OCI-LY3 (cell line): Measurements from ENCODE around the gene MRPL20.

Experiments used
- H2AFZ ChIP-seq: fragments of 200-600, 300-600 bp; shearing (Covaris generic); 2 replicates; pipeline ENCODE4 v1.6.0; 2014; ENCODE audit warnings: antibody characterized with exemption, low read depth, low read length
- H3K27ac ChIP-seq: fragments of 200-600, 300-600 bp; sonication (generic); 2 replicates; pipeline ENCODE4 v1.5.1; 2014; ENCODE audit warnings: mild to moderate bottlenecking, low read length, moderate library complexity, mixed read lengths
- H3K27me3 ChIP-seq: fragments of 200-600, 300-600 bp; sonication (generic); 2 replicates; pipeline ENCODE4 v1.6.1; 2014; ENCODE audit warnings: low read depth, low read length, mixed read lengths
- H3K36me3 ChIP-seq: fragments of 200-600, 300-600 bp; sonication (generic); replicated peaks from 2 replicates; pipeline ENCODE3; 2014; ENCODE audit warnings: low read depth, low read length, mixed read lengths
- H3K4me1 ChIP-seq: fragments of 300-600, 200-600 bp; sonication (generic); 2 replicates; pipeline ENCODE4 v1.6.1; 2014; ENCODE audit warnings: low read length, mixed read lengths
- H3K4me2 ChIP-seq: fragments of 200-600, 300-600 bp; sonication (generic); 2 replicates; pipeline ENCODE4 v1.6.1; 2014; ENCODE audit warnings: low read length, mixed read lengths
- H3K4me3 ChIP-seq: fragments of 300-600, 200-600 bp; sonication (generic); 2 replicates; pipeline ENCODE4 v1.5.1; 2014; ENCODE audit warnings: antibody characterized with exemption, mild to moderate bottlenecking, low read length, moderate library complexity
- H3K79me2 ChIP-seq: fragments of 300-600, 200-600 bp; shearing (Covaris generic); 2 replicates; pipeline ENCODE4 v1.6.1; 2014; ENCODE audit warnings: mild to moderate bottlenecking, low read length, mixed read lengths
- H3K9ac ChIP-seq: fragments of 300-600, 200-600 bp; shearing (Covaris generic); 2 replicates; pipeline ENCODE4 v1.6.0; 2014; ENCODE audit warnings: mild to moderate bottlenecking, low read length, moderate library complexity
- H3K9me3 ChIP-seq: fragments of 200-600, 300-600 bp; shearing (Covaris generic); 2 replicates; pipeline ENCODE4 v1.6.1; 2014; ENCODE audit warnings: low read length, mixed read lengths; ENCODE audit not compliant: insufficient read depth
- H4K20me1 ChIP-seq: fragments of 200-600, 300-600 bp; sonication (generic); 2 replicates; pipeline ENCODE4 v1.6.1; 2016; ENCODE audit warnings: low read length, mixed read lengths; ENCODE audit not compliant: insufficient read depth
- CTCF ChIP-seq: fragments of 200-600, 300-600 bp; sonication (generic); IDR thresholded peaks from 2 replicates; pipeline ENCODE4 v1.5.1; 2014; ENCODE audit warnings: antibody characterized with exemption, low read length, low read depth
- EZH2phosphoT487 ChIP-seq: fragments of 200-600 bp; shearing (Covaris generic); IDR thresholded peaks from 2 replicates; pipeline ENCODE4 v1.6.1; 2018; ENCODE audit warnings: antibody characterized with exemption, mixed run types, low read depth

The MRPL20 gene

DNA sequence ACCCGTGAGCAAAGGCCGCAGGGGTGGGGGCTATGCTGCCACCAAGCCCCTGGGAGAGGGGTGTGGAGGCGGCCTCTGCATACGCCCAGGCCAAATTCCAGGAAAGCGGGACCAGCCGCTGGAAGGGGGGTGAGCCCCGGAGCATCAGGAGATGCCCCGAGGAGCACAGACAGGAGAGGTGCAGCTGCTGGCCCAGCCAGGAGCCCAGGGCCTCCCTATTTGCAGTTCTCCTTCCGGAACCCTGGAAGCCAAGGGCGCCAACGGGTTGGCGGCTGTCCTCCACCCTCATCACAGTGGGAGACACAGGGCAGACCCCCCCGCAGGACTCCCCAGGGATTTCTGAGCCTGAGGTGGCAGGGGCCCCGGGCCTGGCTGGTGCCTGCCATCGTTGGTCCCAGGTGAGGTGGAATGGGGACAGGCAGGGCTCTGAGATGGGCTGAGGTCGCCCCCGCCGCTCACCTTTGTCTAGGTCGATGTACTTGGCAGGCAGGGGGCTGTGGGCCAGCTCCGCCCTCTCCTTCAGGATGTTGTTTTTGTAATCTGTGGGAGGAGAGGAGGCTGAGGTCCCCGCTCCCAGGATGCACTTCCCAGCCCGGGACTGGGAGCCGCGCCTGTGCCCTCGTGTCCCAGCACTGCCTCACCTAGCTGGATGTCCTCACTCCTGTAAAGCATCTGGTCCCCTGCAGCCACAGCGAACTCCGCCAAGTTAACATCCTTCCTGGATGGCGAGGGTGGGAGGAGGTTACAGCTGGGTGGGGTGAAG, 53.5 kb downstream of the MRPL20 start:
- no peak overlapping the region for H3K4me2 ChIP-seq
- no peak overlapping the region for H3K27ac ChIP-seq

DNA sequence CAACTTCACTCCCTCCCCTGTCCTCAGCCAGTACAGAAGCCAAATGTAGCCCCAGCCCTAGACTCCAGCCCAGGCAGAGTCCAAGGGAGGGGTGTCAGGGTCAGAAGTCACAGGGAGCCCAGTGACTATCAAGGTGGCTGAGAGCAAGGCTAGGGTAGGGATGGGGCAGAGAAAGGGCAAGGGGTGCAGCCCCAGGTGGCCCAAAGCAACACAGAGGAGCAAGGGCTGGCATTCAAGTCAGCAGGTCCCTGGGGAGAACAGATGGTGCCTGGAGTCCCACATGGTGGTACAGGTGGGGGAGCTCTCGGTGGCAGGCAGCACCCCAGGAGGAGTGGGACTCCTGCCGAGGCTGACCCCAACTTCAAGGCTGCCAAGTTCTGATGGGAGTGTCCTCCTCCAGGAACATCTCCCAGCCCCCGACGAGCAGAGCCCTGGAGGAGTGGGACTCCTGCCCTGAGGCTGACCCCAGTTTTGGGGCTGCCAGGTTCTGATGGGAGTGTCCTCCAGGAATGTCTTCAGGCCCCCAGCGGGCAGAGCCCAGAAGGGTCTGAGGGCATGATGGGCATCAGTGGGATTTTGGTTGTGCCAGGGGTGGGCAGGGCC, 54.2 kb downstream of the MRPL20 start:
- H3K36me3 ChIP-seq: no peaks in the 10 kb centered on the region
- H4K20me1 ChIP-seq: peaks cover 2% of the 10 kb centered on the region; the same call in 1 of the 2 replicates
- H3K9me3 ChIP-seq: no peaks in the 10 kb centered on the region
- H3K9ac ChIP-seq: no peak overlapping the region
- peaks cover 10% of the 10 kb centered on the region for H3K79me2 ChIP-seq
- H3K4me1 ChIP-seq: peaks cover 17% of the 10 kb centered on the region
- peaks cover 4% of the 10 kb centered on the region for H3K27me3 ChIP-seq
- no peak overlapping the region for H3K27ac ChIP-seq
- no peak overlapping the region for H3K4me3 ChIP-seq
- H3K4me2 ChIP-seq: no peak overlapping the region
- H2AFZ ChIP-seq: no peak overlapping the region
- TF ChIP-seq EZH2phosphoT487: no peak
- no peak for TF ChIP-seq CTCF

More for the DNA sequence above, 53.5 kb downstream of the MRPL20 start:
- peaks cover 22% of the 10 kb centered on the region; the same call in 1 of the 2 replicates for H3K4me1 ChIP-seq
- no peak overlapping the region for H3K4me3 ChIP-seq
- H3K9me3 ChIP-seq: no peaks in the 10 kb centered on the region
- H2AFZ ChIP-seq: no peak overlapping the region
- no peaks in the 10 kb centered on the region for H3K36me3 ChIP-seq
- no peak overlapping the region for H3K9ac ChIP-seq
- no peak for TF ChIP-seq EZH2phosphoT487
- TF ChIP-seq CTCF: no peak
- peaks cover 10% of the 10 kb centered on the region for H3K27me3 ChIP-seq
- peaks cover 3% of the 10 kb centered on the region; the same call in 1 of the 2 replicates for H3K79me2 ChIP-seq
- H4K20me1 ChIP-seq: no peaks in the 10 kb centered on the region
